HepG2 (cell line): Measurements from ENCODE around the gene PAQR7. TPM values are rescaled to one million over a fixed set of nuclear protein-coding genes. Genes with fewer than 3 reads are reported as not detected.
A peak's percentile ranks its signal among the peaks of the same experiment; 100 is the strongest.

Source experiments
- HNRNPL ChIP-seq: fragments of 200-400 bp; formaldehyde crosslinking; IDR thresholded peaks from 2 replicates; pipeline ENCODE4 v1.6.1; 2017; ENCODE audit warnings: mild to moderate bottlenecking, low read depth, low read length
- POGK ChIP-seq: sonication (generic); formaldehyde crosslinking; conservative IDR thresholded peaks from 2 replicates; pipeline ENCODE4 v1.8.0; 2022; ENCODE audit warnings: mild to moderate bottlenecking, moderate library complexity, missing genetic modification reagents
- SAP130 ChIP-seq: IDR thresholded peaks from 2 replicates; pipeline ENCODE4 v1.6.1; 2016; ENCODE audit warnings: low read depth
- SUZ12 ChIP-seq: fragments of 150-350 bp; IDR thresholded peaks from 2 replicates; pipeline ENCODE4 v1.6.1; 2014; ENCODE audit warnings: low read depth, low read length
- ZNF326 ChIP-seq: sonication (generic); formaldehyde crosslinking; IDR thresholded peaks from 2 replicates; pipeline ENCODE4 v1.4.0; 2020; ENCODE audit warnings: missing genetic modification reagents, borderline replicate concordance
- ZNF432 ChIP-seq: sonication (generic); formaldehyde crosslinking; IDR thresholded peaks from 2 replicates; pipeline ENCODE4 v1.5.0; 2020; ENCODE audit warnings: missing genetic modification reagents, mild to moderate bottlenecking, borderline replicate concordance
- ZNF556 ChIP-seq: sonication (generic); formaldehyde crosslinking; IDR thresholded peaks from 2 replicates; pipeline ENCODE4 v1.4.0; 2020; ENCODE audit warnings: mild to moderate bottlenecking, missing genetic modification reagents, borderline replicate concordance
- ZNF576 ChIP-seq: sonication (generic); formaldehyde crosslinking; IDR thresholded peaks from 2 replicates; pipeline ENCODE4 v1.4.0; 2020; ENCODE audit warnings: mild to moderate bottlenecking, missing genetic modification reagents
- polyA plus RNA-seq, 8 experiments: library from polyadenylated mRNA; depleted of rRNA in 3 of 8; stranded (reverse) in 7 of 8; unstranded in 1 of 8; fragments of >200 nt; fragmentation: Illumina TruSeq in 4 of 8; extraction: Trizol in 4 of 8; gene quantifications; 2 replicates each; pipeline versions ENCODE4 v1.2.1 to v1.2.3, GENCODE V29; 2011 to 2016; ENCODE audit warnings: low read depth in 4 of 8, missing spikeins in 1 of 8, mixed read lengths in 1 of 8; ENCODE audit not compliant: insufficient read depth in 1 of 8
- total RNA-seq, 5 experiments: library from RNA; depleted of rRNA; stranded (reverse); fragments of >200 nt; fragmentation: Illumina TruSeq; extraction: Trizol; gene quantifications; 2 replicates each; pipeline ENCODE4 v1.2.3, GENCODE V29; 2016; ENCODE audit warnings: low read depth in 1 of 5
- TF ChIP-seq, protein P1 (sequence below): IDR thresholded peaks from 2 replicates; pipeline ENCODE4 v1.6.1; 2018; ENCODE audit warnings: missing genetic modification reagents
- TF ChIP-seq, protein P2 (sequence below): sonication (generic); formaldehyde crosslinking; IDR thresholded peaks from 2 replicates; pipeline ENCODE4 v1.8.1; 2023; ENCODE audit warnings: mild to moderate bottlenecking, inconsistent platforms, moderate library complexity, missing genetic modification reagents, borderline replicate concordance
- TF ChIP-seq, protein P3 (sequence below): sonication (generic); formaldehyde crosslinking; IDR thresholded peaks from 2 replicates; pipeline ENCODE4 v1.4.0; 2020; ENCODE audit warnings: missing genetic modification reagents

Gene PAQR7
- total and polyA plus RNA-seq, 2 of the 13 experiments (the other 11 are each of a cell fraction or from before 2014, with no cell fraction given), result 13.2 to 16.6 TPM

DNA sequence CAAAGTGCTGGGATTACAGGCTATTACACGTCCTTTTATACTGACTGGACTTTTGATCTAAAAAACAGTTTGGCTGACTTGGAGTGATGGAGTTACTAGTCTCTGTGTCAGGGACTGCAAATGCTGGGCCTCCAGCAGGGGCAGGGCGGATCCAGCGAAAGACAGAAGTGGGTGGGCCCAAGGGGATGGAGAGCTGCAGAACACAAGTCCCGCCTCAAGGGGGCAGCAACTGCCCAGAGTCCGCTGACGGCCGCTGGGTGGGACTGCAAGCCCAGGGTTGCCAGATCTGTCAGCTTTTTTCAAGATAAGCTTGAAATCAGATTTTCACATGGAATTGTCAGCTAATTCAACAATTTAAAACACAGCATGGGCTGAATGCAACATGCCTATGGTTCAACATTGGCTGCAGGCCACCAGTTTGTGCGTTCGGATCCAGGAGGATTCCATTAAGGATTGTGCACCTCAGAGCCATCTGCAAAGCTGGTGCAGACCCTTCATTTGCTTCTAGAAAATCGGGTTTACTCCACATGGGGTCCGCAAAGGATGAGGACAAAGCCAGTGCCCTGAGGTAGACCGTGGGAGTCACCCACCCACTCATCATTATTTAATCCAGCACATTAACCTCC lies 20.0 kb upstream of the PAQR7 start (continued):
- TF ChIP-seq ZNF432 (CRISPR knock-in tag) (no peak), HNRNPL (no peak), SAP130 (peak; percentile 59), ZNF326 (CRISPR knock-in tag) (no peak), ZNF556 (CRISPR knock-in tag) (no peak), SUZ12 (no peak), POGK (0 out of 2 replicates have a peak, but pooled peaks have one; percentile 44), ZNF576 (CRISPR knock-in tag) (no peak)
- TF ChIP-seq, protein P1, sequence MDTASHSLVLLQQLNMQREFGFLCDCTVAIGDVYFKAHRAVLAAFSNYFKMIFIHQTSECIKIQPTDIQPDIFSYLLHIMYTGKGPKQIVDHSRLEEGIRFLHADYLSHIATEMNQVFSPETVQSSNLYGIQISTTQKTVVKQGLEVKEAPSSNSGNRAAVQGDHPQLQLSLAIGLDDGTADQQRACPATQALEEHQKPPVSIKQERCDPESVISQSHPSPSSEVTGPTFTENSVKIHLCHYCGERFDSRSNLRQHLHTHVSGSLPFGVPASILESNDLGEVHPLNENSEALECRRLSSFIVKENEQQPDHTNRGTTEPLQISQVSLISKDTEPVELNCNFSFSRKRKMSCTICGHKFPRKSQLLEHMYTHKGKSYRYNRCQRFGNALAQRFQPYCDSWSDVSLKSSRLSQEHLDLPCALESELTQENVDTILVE (CRISPR knock-in tag), result 0 out of 2 replicates have a peak, but pooled peaks have one; percentile 8
- TF ChIP-seq, protein P2, sequence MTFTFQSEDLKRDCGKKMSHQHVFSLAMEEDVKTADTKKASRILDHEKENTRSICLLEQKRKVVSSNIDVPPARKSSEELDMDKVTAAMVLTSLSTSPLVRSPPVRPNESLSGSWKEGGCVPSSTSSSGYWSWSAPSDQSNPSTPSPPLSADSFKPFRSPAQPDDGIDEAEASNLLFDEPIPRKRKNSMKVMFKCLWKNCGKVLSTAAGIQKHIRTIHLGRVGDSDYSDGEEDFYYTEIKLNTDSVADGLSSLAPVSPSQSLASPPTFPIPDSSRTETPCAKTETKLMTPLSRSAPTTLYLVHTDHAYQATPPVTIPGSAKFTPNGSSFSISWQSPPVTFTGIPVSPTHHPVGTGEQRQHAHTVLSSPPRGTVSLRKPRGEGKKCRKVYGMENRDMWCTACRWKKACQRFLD (CRISPR knock-in tag), result no peak
- TF ChIP-seq, protein P3, sequence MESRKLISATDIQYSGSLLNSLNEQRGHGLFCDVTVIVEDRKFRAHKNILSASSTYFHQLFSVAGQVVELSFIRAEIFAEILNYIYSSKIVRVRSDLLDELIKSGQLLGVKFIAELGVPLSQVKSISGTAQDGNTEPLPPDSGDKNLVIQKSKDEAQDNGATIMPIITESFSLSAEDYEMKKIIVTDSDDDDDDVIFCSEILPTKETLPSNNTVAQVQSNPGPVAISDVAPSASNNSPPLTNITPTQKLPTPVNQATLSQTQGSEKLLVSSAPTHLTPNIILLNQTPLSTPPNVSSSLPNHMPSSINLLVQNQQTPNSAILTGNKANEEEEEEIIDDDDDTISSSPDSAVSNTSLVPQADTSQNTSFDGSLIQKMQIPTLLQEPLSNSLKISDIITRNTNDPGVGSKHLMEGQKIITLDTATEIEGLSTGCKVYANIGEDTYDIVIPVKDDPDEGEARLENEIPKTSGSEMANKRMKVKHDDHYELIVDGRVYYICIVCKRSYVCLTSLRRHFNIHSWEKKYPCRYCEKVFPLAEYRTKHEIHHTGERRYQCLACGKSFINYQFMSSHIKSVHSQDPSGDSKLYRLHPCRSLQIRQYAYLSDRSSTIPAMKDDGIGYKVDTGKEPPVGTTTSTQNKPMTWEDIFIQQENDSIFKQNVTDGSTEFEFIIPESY (CRISPR knock-in tag), result peak; percentile 24; the same call in 1 of the 2 replicates
